K562 (cell line): ENCODE data around the gene ZNF791. TPM values are rescaled to one million over a fixed set of nuclear protein-coding genes. Genes with fewer than 3 reads are reported as not detected.

Experiments
- CBFA2T2 ChIP-seq: fragments of 450-650 bp; conservative IDR thresholded peaks from 2 replicates; pipeline ENCODE4 v1.6.1; 2017; ENCODE audit warnings: mild to moderate bottlenecking
- STAT5B ChIP-seq: fragments of 250-450 bp; sonication (Bioruptor Pico); IDR thresholded peaks from 2 replicates; pipeline ENCODE4 v1.8.0; 2021; ENCODE audit warnings: mild to moderate bottlenecking, inconsistent platforms
- ZNF124 ChIP-seq: sonication (generic); formaldehyde crosslinking; IDR thresholded peaks from 2 replicates; pipeline ENCODE4 v1.8.1; 2022; ENCODE audit warnings: missing genetic modification reagents
- polyA plus RNA-seq, 8 experiments: library from polyadenylated mRNA; depleted of rRNA in 4 of 8; stranded (reverse) in 5 of 8; unstranded in 3 of 8; fragments of >200 nt; fragmentation: Nextera tagmentation in 2 of 8; fragmentation: Illumina TruSeq in 1 of 8; extraction: Ambion mirVana in 2 of 8; extraction: Trizol in 1 of 8; gene quantifications; 2 replicates each; pipeline versions ENCODE4 v1.2.1 to v1.2.3, GENCODE V29; 2011 to 2014; ENCODE audit warnings: inconsistent platforms in 1 of 8, missing spikeins in 1 of 8
- total RNA-seq, 7 experiments: library from RNA; depleted of rRNA in 6 of 7; stranded (reverse); fragments of >200 nt in 6 of 7; fragmentation: Illumina TruSeq in 2 of 7; extraction: Trizol in 2 of 7; gene quantifications; 2 replicates each; pipeline versions ENCODE4 v1.2.1 to v1.2.3, GENCODE V29; 2011 to 2021; ENCODE audit warnings: low replicate concordance in 1 of 7
- TF ChIP-seq, protein P1 (sequence below), 2 experiments: fragments of 450-650 bp; IDR thresholded peaks; 2 replicates each; pipeline ENCODE4 v1.6.1; 2016; ENCODE audit warnings: mild to moderate bottlenecking in 2 of 2, borderline replicate concordance in 1 of 2, low read depth in 1 of 2, moderate library complexity in 1 of 2
- TF ChIP-seq, protein P2 (sequence below): sonication (generic); formaldehyde crosslinking; IDR thresholded peaks from 2 replicates; pipeline ENCODE4 v1.8.0; 2022; ENCODE audit warnings: mild to moderate bottlenecking, missing genetic modification reagents

The ZNF791 gene
- total and polyA plus RNA-seq, 9 of the 15 experiments (the other 6 are each of a cell fraction or from before 2014, with no cell fraction given), result 7.8 to 22.7 (median 13.1) TPM

DNA sequence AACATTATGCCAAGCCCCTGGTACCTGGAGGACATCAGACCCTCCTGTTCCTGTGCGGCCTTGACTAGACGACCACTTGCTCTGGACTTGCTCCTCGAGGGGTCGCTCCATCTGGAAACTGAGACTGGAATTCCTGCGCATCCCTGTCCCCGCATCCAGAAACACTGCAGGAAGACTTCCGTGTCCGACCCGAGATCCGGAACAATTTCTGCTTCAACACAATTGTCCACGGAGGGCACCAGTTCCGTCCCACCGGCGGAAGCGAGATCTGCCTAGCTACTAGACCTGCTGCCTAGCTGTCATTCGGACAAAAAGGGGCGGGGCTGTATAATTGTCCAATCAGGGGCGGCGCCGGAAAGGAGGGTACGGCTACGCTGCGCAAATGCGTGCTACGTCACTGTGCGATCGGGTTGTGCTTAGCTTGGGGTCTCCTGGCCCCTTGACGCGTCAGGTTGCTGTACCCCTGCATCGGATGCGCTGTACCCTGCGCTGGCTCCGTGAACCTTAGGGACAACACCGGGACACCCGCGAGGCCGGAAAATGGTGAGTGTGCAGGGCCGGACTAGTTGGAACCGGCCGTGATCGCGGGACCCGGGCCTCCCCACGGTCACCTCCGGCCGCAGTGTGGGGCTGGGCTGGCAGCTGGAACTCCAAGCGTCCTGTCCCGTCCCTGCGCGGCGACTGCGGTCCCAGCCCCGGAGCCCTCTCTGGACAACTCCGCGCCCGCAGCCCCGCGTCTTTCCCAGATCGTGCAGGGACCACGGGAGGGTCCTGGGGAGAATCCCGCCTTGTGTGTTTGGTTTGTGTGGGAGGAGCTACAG, at the start of gene ZNF791, which contains the start of gene ZNF490 (continued):
- TF ChIP-seq, protein P1, sequence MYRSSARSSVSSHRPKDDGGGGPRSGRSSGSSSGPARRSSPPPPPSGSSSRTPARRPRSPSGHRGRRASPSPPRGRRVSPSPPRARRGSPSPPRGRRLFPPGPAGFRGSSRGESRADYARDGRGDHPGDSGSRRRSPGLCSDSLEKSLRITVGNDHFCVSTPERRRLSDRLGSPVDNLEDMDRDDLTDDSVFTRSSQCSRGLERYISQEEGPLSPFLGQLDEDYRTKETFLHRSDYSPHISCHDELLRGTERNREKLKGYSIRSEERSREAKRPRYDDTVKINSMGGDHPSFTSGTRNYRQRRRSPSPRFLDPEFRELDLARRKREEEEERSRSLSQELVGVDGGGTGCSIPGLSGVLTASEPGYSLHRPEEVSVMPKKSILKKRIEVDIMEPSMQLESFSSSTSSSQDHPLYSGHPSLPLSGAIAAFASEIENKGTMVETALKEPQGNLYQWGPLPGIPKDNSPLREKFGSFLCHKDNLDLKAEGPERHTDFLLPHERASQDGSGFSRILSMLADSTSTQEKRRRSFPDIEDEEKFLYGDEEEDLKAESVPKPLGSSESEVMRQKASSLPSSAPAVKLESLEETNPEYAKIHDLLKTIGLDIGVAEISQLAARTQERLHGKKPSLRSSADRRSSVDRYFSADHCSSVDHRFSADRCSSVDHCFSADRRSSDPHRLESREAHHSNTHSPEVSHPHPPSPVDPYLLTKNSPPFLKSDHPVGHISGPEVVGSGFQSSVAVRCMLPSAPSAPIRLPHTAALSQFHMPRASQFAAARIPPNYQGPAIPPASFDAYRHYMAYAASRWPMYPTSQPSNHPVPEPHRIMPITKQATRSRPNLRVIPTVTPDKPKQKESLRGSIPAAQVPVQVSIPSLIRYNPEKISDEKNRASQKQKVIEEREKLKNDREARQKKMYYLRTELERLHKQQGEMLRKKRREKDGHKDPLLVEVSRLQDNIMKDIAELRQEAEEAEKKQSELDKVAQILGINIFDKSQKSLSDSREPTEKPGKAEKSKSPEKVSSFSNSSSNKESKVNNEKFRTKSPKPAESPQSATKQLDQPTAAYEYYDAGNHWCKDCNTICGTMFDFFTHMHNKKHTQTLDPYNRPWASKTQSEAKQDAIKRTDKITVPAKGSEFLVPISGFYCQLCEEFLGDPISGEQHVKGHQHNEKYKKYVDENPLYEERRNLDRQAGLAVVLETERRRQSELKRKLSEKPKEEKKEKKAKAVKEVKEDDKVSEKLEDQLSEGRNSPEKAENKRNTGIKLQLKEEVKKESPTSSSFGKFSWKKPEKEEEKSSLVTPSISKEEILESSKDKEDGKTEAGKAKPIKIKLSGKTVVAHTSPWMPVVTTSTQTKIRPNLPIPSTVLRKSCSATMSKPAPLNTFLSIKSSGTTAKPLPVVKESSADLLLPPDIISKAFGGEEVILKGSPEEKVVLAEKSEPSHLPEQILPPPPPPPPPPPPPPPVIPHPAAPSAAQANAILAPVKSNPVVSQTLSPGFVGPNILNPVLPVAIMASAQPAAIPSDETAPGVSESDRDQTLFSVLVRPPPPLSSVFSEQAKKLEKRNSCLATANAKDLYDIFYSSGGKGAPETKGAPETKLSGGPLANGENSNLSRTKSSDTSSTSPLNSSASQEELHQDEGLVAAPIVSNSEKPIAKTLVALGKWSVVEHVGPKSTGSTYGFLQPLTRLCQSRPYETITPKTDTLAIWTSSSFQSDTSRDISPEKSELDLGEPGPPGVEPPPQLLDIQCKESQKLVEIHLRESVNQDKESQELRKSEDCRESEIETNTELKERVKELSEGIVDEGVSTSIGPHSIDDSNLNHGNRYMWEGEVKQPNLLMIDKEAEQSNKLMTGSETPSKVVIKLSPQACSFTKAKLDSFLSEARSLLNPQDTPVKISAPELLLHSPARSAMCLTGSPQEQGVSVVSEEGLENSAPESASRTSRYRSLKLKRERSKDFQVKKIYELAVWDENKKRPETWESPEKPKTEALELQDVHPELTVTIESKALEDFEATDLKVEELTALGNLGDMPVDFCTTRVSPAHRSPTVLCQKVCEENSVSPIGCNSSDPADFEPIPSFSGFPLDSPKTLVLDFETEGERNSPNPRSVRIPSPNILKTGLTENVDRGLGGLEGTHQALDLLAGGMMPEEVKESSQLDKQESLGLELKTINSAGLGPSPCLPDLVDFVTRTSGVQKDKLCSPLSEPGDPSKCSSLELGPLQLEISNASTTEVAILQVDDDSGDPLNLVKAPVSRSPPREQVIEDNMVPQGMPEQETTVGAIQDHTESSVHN (IDR thresholded peaks at IDR 0.05; ENCODE audit: borderline replicate concordance in 1 of 2, low read depth in 1 of 2), result no peak
- TF ChIP-seq STAT5B (CRISPR knock-in tag) (no peak), ZNF124 (CRISPR knock-in tag) (no peak), CBFA2T2 (no peak)
- TF ChIP-seq, protein P2, sequence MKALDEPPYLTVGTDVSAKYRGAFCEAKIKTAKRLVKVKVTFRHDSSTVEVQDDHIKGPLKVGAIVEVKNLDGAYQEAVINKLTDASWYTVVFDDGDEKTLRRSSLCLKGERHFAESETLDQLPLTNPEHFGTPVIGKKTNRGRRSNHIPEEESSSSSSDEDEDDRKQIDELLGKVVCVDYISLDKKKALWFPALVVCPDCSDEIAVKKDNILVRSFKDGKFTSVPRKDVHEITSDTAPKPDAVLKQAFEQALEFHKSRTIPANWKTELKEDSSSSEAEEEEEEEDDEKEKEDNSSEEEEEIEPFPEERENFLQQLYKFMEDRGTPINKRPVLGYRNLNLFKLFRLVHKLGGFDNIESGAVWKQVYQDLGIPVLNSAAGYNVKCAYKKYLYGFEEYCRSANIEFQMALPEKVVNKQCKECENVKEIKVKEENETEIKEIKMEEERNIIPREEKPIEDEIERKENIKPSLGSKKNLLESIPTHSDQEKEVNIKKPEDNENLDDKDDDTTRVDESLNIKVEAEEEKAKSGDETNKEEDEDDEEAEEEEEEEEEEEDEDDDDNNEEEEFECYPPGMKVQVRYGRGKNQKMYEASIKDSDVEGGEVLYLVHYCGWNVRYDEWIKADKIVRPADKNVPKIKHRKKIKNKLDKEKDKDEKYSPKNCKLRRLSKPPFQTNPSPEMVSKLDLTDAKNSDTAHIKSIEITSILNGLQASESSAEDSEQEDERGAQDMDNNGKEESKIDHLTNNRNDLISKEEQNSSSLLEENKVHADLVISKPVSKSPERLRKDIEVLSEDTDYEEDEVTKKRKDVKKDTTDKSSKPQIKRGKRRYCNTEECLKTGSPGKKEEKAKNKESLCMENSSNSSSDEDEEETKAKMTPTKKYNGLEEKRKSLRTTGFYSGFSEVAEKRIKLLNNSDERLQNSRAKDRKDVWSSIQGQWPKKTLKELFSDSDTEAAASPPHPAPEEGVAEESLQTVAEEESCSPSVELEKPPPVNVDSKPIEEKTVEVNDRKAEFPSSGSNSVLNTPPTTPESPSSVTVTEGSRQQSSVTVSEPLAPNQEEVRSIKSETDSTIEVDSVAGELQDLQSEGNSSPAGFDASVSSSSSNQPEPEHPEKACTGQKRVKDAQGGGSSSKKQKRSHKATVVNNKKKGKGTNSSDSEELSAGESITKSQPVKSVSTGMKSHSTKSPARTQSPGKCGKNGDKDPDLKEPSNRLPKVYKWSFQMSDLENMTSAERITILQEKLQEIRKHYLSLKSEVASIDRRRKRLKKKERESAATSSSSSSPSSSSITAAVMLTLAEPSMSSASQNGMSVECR (CRISPR knock-in tag), result no peak; the same call in 1 of the 2 replicates
